Ureter (tissue), 1 donor: ENCODE measurements around the gene AFG3L2. TPM values are rescaled to one million over a fixed set of nuclear protein-coding genes. Genes with fewer than 3 reads are reported as not detected.
A peak's percentile ranks its signal among the peaks of the same experiment; 100 is the strongest.

Experiments used
- DNase-seq: peaks from one replicate; pipeline ENCODE4 v3.0.0-alpha.2; 2020; ENCODE audit warnings: low spot score
- total RNA-seq: library from RNA; stranded (reverse); gene quantifications from one replicate; pipeline ENCODE4 v1.2.4, GENCODE V29; 2023
- donor health status: DM: yes; HTN: yes; CAD: no.

AFG3L2 gene
- total RNA-seq, 1 donor from 2014 or later = 59.0 TPM

DNA sequence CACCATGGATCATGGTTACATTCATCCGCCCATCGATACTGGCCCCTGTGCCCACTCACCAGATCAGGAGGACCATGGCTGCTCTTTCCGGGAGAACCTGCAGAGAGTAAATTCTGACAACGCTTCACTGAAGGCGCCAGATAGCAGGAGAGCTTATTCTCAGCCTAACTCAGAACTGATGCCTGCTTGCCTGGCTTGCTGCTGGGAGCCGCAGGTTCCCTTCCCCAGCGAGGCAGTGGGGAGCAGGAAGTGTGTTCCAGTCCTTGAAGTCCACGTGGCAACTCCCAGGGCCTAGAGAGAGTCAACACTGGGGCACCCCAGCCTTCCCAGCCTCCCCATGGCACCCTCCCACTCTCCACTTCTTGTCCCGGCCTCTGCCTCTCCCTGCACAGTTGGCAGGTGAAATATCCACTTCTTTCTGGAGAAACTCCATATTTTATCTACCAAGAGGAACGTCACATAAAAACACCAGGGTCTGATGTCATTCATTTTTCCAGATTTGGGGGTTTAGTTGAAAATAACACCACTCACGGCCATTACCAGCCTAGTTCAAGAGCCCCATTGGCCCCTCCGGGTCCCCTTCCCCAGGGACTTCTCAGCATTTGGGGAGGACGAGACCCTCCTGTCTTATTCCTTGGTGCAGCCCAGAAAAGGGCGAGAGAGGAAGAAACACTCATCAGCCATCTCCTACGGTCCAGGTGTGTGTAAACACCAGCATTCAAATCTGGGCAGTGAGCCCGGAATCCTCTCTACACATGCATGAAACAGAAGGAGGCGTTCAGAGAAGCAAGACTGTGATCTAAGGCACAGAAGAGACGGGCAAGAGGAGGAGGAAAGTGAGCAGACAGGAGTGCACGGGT is 72.4 kb downstream of the AFG3L2 start:
- no peak for DNase-seq

DNA sequence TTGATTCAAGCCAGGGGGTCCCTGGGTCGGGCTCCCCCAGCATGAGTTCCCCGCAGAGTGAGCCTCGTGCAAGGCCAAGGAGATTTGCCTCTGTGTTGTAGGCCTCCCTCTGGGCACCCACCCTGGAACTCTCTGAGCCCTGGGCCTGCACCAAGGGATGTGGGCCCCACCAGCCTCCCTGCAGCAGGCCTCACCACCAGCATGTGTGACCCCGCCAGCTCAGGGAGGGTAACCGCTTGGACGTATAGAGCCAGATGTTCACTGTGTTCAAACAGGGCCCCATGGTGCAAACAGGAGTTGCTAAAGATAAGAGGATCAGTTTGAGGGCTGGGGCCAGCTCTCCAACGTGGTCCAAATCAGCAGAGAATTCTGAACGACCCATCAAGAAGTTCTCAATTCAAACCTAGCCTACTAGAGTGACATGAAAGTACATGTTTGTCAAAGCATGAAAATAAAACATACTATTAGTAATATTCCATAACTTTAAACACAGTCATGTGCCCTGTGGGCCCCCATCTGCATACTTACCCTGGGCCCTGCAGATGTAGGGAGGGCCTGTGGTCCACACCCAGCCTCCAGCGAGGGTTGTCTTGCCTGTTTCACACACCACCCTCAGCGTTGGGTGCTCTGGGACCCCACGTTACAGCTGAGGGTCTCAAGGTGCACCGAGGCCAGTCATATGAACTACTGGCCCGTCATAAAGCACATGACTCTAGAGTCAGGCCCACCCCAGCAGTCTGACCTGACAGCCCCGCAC is 74.5 kb downstream of the AFG3L2 start:
- DNase-seq = no peak

- DNase-seq = no peak
These were observed 75.6 kb downstream of the AFG3L2 start for GRCh38 chr18:12301263-12302005.

DNA sequence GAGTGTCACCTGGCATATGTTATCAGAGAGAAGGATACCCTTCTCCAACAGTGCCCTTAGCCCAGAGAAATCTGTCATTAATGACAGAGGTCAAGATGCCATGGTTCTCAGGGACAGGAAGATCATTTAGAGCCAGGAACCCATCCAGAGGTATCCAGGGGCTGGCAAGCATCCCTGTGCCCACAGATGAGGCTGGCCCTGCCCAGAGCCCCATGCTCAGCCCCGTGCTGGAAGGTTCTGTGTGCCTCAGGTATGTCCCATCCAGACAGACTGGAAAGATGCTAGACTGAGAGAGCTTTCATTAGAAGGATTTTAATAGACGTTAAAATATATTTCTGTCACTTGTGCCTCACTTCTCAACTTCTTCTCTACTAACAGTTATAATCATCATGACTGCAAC is 77.2 kb downstream of the AFG3L2 start:
- DNase-seq = no peak

DNA sequence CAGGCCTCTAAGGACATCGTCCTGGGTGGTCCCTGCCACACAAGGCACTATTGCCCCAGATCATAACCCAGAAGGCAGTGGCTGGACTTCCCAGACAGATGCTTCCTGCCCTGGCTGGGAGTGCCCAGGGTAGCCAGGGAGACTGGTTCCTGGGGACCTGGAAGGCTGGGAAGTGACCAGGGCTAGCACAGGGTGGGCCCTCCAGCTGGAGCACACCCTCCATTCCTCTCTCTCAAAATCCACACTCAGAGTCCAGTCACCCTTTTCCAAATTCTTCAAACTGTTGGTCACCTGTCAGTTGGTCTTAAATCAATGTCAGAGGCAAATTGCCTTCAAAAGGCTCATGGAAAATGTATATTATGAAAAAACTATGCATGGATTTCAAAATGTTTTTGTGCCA is 80.6 kb downstream of the AFG3L2 start:
- DNase-seq = no peak

GRCh38 chr18:12296087-12296403 is 81.0 kb downstream of the AFG3L2 start:
- DNase-seq = no peak

- no peak for DNase-seq
These were observed 81.5 kb downstream of the AFG3L2 start for GRCh38 chr18:12295389-12296086.

GRCh38 chr18:12293831-12294230 is 83.2 kb downstream of the AFG3L2 start:
- no peak for DNase-seq

GRCh38 chr18:12291690-12292089 is 85.3 kb downstream of the AFG3L2 start:
- no peak for DNase-seq

- DNase-seq = no peak
These were observed 85.9 kb downstream of the AFG3L2 start for GRCh38 chr18:12291161-12291560.

DNA sequence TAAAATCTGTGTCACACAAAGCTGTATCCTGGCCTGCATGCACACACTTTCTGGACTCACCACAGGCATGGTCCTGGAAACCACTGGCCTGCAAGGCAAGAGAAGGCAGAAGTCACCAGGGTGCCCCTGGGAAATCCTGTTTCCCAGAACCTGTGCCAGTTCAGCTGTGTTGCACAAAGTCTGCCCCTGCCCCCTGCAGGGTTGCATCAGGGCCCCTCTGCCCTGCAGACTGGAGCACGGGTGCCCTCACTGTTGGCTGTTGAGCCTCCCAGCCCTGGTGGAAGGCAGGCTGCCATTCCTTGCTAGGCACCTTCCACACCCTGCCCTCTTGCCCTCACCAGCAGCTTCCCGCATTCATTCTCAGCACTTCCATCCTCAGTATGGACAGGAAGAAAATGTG is 86.9 kb downstream of the AFG3L2 start:
- no peak for DNase-seq

- DNase-seq = no peak
These were observed 88.6 kb downstream of the AFG3L2 start for GRCh38 chr18:12288403-12288755.

GRCh38 chr18:12287684-12288402 is 89.2 kb downstream of the AFG3L2 start:
- DNase-seq = peak; percentile 92

- no peak for DNase-seq
These were observed 89.8 kb downstream of the AFG3L2 start for GRCh38 chr18:12287131-12287681.

GRCh38 chr18:12283666-12284065 is 93.4 kb downstream of the AFG3L2 start:
- no peak for DNase-seq

- no peak for DNase-seq
These were observed 93.8 kb downstream of the AFG3L2 start for GRCh38 chr18:12283256-12283655.

DNA sequence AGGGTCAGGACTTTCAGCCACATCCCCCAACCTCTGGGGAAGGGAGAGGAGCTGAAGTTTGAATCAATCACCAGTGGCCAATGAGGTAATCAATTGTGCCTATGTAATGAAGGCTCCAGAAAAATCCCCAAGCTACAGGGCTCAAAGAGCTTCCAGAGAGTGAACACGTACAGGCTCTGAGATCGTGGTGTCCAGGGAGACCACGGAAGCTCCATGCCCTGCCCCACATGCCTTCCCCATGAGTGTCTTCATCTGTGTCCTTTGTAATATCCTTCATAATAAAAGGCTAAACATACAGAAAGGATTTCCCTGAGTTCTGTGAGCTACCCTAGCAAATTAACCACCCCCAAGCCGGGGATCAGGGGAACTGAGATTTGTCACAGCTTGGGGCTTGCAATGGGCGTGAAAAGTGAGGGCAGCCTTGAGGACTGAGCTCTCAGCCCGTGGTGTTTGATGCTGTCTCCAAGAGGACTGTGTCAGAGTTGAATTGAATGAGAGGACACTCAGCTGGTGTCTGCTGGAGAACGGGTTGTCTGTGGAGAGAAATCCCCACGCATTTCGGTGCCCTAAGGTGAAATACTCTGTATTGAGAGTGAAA is 94.5 kb downstream of the AFG3L2 start:
- DNase-seq = no peak

GRCh38 chr18:12281861-12282260 is 95.2 kb downstream of the AFG3L2 start:
- no peak for DNase-seq

- no peak for DNase-seq
These were observed 97.1 kb downstream of the AFG3L2 start for GRCh38 chr18:12279781-12280531.
